Activated CD4-positive, alpha-beta memory T cell treated with anti-CD3 and anti-CD28 coated beads, Interleukin-2, amount 10 ng/mL, durations not matched to agents 7 days and 5 days (primary cell): ENCODE measurements around the gene TADA1. TPM values are rescaled to one million over a fixed set of nuclear protein-coding genes. Genes with fewer than 3 reads are reported as not detected.

Experiments
- CTCF ChIA-PET: fragments of 350-600 bp; sonication (Branson Sonifier 250); formaldehyde crosslinking; loops from one replicate; lab custom pipeline; 2021; ENCODE audit warnings: antibody characterized with exemption, inconsistent platforms; lab: Charles Lee
- POLR2A ChIA-PET: fragments of 350-600 bp; sonication (Branson Sonifier 250); formaldehyde crosslinking; loops from one replicate; lab custom pipeline; 2021; ENCODE audit warnings: antibody characterized with exemption; lab: Charles Lee
- DNase-seq: peaks from one replicate; pipeline ENCODE4 v3.0.0-alpha.2; 2020
- H3K27ac Mint-ChIP-seq: one replicate; pipeline ENCODE4 v1.8.0; 2021; ENCODE audit warnings: mild to moderate bottlenecking, mixed read lengths
- H3K27me3 Mint-ChIP-seq: one replicate; pipeline ENCODE4 v1.8.0; 2021; ENCODE audit warnings: mixed read lengths
- H3K36me3 Mint-ChIP-seq: one replicate; pipeline ENCODE4 v1.8.0; 2021; ENCODE audit warnings: low read depth, mixed read lengths
- H3K4me1 Mint-ChIP-seq: one replicate; pipeline ENCODE4 v1.8.0; 2021; ENCODE audit warnings: mixed read lengths
- H3K4me3 Mint-ChIP-seq: one replicate; pipeline ENCODE4 v1.8.0; 2021; ENCODE audit warnings: mild to moderate bottlenecking, mixed read lengths
- H3K9me3 Mint-ChIP-seq: one replicate; pipeline ENCODE4 v1.8.0; 2021; ENCODE audit warnings: mixed read lengths
- total RNA-seq, 2 experiments: library from RNA; stranded (reverse); gene quantifications; one replicate each; pipeline ENCODE4 v1.2.3, GENCODE V29; 2021

TADA1 gene
- total RNA-seq, result 10 to 100 TPM; 17.0 to 17.9 TPM

- DNase-seq, result peak; percentile 99
- POLR2A ChIA-PET, result interaction anchor here (0.6 to 2.5 kb wide), 22 partner anchors 9 to 1060 kb away, joined by 3 to 30 read pairs (median 3); partner anchors contain the start of genes CD247, DCAF6, POGK and POU2F1
Measured at GRCh38 chr1:166875734-166876539, at the start of gene TADA1. TSS of gene TADA1 (minus strand) at chr1:166876264. CDS start at chr1:166876233, 31 bp downstream.

DNA sequence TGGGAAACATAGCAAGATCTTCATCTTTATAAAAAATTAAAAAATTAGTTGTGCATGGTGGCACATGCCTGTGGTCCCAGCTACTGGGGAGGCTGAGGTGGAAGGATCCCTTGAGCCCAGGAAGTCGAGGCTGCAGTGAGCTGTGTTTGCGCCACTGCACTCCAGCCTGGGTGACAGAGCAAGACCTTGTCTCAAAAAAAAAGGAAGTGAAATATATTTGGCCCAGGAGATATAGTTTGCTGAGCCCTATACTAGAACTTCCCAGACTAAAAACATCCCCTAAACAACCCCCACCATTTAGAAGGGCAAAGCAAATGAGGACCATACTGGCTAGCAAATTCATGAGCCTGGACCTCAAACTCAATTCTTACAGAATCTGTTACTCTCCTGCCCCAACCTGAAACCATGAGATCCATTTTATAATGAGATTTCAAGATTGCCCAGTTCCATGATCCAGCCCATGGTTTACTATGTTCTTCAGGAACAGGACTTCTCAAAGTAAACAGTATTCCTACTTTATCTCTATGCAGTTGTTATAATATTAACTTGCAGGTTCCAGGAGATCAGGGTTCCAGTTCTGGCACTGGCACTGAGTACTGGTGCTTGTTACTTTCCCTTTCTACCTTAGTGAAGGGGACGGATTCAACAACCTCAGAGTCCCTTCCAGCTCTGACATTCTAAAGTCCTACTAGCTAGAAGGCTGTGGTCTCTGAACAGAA is 48.9 kb upstream of the TADA1 start:
- Mint-ChIP-seq H3K36me3 (no peaks in the 10 kb centered on the region), H3K9me3 (no peaks in the 10 kb centered on the region), H3K27me3 (peaks cover 14% of the 10 kb centered on the region), H3K27ac (no peak overlapping the region), H3K4me3 (no peak overlapping the region), H3K4me1 (no peaks in the 10 kb centered on the region)
- DNase-seq, result no peak
- ChIA-PET CTCF (interaction anchor here (1.1 to 3.4 kb wide), 2 partner anchors 15 to 133 kb away, joined by 3 to 11 read pairs; no protein-coding TSS in a partner anchor), POLR2A (no interaction called here)

More at GRCh38 chr1:166875734-166876539, at the start of gene TADA1:
- CTCF ChIA-PET, result interaction anchor here (0.6 to 3.5 kb wide), 13 partner anchors 9 to 658 kb away, joined by 3 to 22 read pairs (median 4); partner anchors contain the start of genes POGK and POU2F1
- Mint-ChIP-seq H3K27ac (peak within 1 kb of the TSS; percentile 97), H3K36me3 (peaks cover 22% of the 10 kb centered on the region), H3K4me1 (peaks cover 52% of the 10 kb centered on the region), H3K4me3 (peak within 1 kb of the TSS; percentile 92), H3K9me3 (peaks cover 4% of the 10 kb centered on the region), H3K27me3 (peaks cover 3% of the 10 kb centered on the region)

DNA sequence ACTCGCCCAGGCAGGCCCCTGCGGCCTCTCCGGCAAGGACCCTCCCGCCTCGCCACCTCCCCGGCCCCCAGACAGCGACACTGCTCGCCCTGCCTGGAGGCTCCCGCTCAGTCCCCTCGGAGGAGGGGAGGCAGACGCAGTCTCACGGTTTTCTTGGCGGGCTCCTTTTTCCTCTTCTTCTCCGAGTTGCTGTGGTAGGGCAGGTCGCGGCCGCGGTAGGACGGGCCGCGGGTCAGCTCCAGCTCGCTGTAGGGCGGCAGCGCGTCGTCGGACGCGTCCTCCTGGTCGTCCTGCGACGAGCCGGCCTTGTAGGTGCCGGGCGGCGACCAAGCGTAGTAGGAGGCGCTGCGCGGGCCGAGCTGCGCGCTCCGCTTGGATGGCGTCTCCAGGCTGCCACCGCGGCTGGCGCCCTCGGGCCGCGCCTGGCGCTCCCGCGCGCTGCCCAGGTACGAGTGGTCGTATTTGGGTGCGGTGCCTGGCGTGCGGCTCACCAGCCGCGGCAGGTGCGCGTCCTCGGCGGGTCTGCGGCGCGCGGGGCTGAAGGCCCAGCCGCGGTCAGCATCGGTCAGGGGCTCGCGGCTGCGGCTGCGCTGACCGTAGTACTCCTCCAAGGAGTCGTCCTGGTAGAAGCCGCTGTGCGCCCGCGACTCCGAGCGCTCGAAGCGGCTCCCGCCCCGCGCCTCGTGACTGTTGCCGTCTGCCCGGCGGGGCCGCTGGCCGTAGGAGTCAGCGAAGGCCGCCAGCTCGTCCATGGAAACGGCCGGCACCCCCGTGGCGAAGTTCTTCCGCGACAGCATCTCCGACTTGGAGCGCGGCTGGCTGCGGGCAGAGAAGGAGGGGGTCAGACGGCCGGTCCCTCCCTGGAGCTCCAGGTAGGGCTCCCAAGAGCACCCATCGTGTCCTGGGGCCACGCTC is 44.8 kb upstream of the TADA1 start:
- POLR2A ChIA-PET, result no interaction called here

DNA sequence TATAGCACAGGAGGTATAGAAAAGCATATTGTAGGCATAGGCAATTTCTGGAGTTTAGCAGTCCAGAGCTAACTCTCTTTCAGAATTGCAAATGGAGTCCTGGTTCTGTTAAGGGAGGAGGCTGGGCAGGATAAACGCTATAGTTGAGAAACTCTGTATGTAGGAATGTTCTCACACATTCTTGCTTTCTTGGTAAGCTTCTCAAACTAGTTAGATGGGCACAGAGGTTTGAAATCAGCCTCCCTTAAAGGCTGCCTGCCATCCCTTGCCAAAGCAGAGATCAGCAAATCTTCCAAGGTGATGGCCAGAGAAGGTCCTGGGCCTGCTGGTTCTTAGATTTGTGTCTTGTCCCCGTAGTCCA is 42.9 kb upstream of the TADA1 start:
- Mint-ChIP-seq H3K27ac (no peak overlapping the region), H3K9me3 (no peaks in the 10 kb centered on the region), H3K4me3 (no peak overlapping the region), H3K27me3 (peaks cover 17% of the 10 kb centered on the region), H3K4me1 (no peaks in the 10 kb centered on the region), H3K36me3 (no peaks in the 10 kb centered on the region)
- POLR2A ChIA-PET, result no interaction called here
- no peak for DNase-seq
- CTCF ChIA-PET, result interaction anchor here (1.0 to 19.8 kb wide), 2 partner anchors 9 to 139 kb away, joined by 3 to 722 read pairs; no protein-coding TSS in a partner anchor

More for the DNA sequence above, 44.8 kb upstream of the TADA1 start:
- Mint-ChIP-seq H3K4me1 (no peaks in the 10 kb centered on the region), H3K27me3 (peaks cover 17% of the 10 kb centered on the region), H3K9me3 (no peaks in the 10 kb centered on the region), H3K4me3 (no peak overlapping the region), H3K36me3 (no peaks in the 10 kb centered on the region), H3K27ac (no peak overlapping the region)
- DNase-seq, result no peak
- CTCF ChIA-PET, result interaction anchor here (1.5 kb wide), 1 partner anchor 138 kb away, joined by 3 read pairs; no protein-coding TSS in a partner anchor

DNA sequence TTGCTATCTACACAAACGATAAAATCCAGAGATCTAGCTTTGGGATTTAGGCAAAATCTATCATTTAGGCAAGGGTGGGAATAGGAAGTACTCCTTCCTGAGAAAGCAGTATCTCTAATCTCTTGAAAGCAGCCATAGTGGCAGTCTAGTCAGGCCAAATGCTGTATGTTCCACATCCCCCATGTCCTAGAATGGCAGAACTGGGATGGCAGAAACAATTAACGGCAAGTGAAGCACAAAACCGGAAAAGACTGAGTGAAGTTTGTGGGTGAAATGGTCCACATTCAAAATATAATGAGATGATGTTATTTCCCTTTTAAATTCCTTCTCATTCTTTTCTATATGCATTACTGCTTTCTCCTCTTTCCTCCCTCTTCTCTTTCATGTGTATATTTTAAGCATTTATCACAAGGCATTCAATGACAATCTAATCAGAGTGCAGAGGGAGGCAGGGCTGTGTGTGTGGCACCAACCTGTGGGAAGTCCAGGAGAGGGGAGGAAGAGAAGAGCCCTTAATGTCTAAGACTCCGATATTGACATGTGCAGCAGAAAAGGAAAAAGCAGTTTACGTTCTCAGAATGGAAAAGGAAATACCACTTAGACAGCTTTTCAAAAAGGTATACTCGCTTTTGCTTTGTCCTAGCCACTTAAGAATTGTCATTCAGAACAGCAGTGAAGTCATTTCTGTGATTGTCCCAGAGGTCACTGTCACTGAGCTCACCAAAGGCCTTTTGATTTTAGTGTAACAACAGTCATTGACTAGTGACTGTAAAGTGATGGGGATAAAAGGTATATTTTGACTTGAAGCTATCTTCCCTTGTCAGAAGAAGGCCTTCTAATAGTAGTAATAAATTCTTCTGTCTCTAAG is 42.3 kb upstream of the TADA1 start:
- DNase-seq, result no peak
- Mint-ChIP-seq H3K27ac (no peak overlapping the region), H3K4me1 (no peaks in the 10 kb centered on the region), H3K36me3 (no peaks in the 10 kb centered on the region), H3K4me3 (no peak overlapping the region), H3K9me3 (no peaks in the 10 kb centered on the region), H3K27me3 (peaks cover 17% of the 10 kb centered on the region)
- POLR2A ChIA-PET, result no interaction called here
- CTCF ChIA-PET, result interaction anchor here (19.8 kb wide), 1 partner anchor 140 kb away, joined by 722 read pairs; no protein-coding TSS in a partner anchor

DNA sequence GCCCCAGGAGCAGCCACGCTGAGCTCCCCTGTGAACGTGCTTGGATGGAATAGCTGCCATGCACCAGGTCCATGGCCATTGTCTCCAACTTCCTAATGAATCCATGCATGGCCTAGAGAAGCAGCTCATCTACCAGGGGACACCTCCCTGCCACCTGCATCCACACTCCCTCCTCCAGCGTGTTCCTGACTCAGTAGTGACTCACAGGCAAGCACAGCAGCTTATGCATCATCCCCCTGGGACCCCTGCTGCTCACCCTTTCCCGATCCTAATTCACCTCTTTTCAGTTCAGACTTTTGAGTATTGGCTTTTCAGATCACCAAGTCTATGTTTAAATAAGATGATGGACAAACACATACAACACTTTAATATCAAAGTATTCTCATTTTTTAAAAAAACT is 39.9 kb upstream of the TADA1 start:
- POLR2A ChIA-PET, result no interaction called here
- Mint-ChIP-seq H3K36me3 (no peaks in the 10 kb centered on the region), H3K27ac (no peak overlapping the region), H3K4me1 (peaks cover 3% of the 10 kb centered on the region), H3K9me3 (no peaks in the 10 kb centered on the region), H3K4me3 (no peak overlapping the region), H3K27me3 (peaks cover 14% of the 10 kb centered on the region)
- CTCF ChIA-PET, result interaction anchor here (19.8 kb wide), 1 partner anchor 142 kb away, joined by 722 read pairs; no protein-coding TSS in a partner anchor
- no peak for DNase-seq

- H3K27me3 Mint-ChIP-seq, result peaks cover 9% of the 10 kb centered on the region
- H3K36me3 Mint-ChIP-seq, result no peaks in the 10 kb centered on the region
- ChIA-PET POLR2A (no interaction called here), CTCF (interaction anchor here (19.8 kb wide), 1 partner anchor 143 kb away, joined by 722 read pairs; no protein-coding TSS in a partner anchor)
- peaks cover 10% of the 10 kb centered on the region for H3K4me1 Mint-ChIP-seq
- no peak overlapping the region for H3K4me3 Mint-ChIP-seq
- no peak for DNase-seq
- H3K9me3 Mint-ChIP-seq, result no peaks in the 10 kb centered on the region
- H3K27ac Mint-ChIP-seq, result no peak overlapping the region
Measured at GRCh38 chr1:166915042-166915441, 39.0 kb upstream of the TADA1 start.

DNA sequence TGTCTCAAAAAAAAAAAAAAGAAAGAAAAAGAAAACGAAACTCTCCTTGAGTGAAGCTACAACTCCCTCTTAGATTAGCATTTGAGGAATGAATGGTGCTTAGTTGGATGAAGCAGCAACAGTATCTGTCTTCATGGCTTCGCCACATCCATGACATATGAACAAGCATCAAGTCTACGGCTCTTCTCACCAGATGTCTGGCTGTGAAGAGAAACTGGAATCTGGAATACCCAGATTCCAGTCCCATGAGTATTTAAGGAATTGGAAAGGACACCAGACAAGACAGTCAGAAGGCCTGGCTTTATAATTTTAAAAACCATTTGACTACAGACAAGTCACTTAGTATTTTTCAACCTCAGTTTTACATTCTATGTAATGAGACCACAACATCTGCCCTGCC is 38.0 kb upstream of the TADA1 start:
- ChIA-PET POLR2A (no interaction called here), CTCF (interaction anchor here (1.4 to 19.8 kb wide), 2 partner anchors 144 to 306 kb away, joined by 3 to 722 read pairs; no protein-coding TSS in a partner anchor)
- Mint-ChIP-seq H3K4me1 (peaks cover 10% of the 10 kb centered on the region), H3K36me3 (no peaks in the 10 kb centered on the region), H3K4me3 (no peak overlapping the region), H3K9me3 (no peaks in the 10 kb centered on the region), H3K27me3 (peaks cover 4% of the 10 kb centered on the region), H3K27ac (no peak overlapping the region)
- no peak for DNase-seq

- ChIA-PET CTCF (interaction anchor here (1.1 to 19.8 kb wide), 3 partner anchors 36 to 308 kb away, joined by 3 to 722 read pairs (median 3); partner anchors contain the start of gene TADA1), POLR2A (no interaction called here)
- no peak for DNase-seq
- Mint-ChIP-seq H3K27me3 (peaks cover 6% of the 10 kb centered on the region), H3K9me3 (no peaks in the 10 kb centered on the region), H3K4me1 (peaks cover 29% of the 10 kb centered on the region), H3K27ac (no peak overlapping the region), H3K4me3 (no peak overlapping the region), H3K36me3 (peaks cover 4% of the 10 kb centered on the region)
Measured at GRCh38 chr1:166911624-166912023, 35.6 kb upstream of the TADA1 start.

- ChIA-PET POLR2A (interaction anchor here (0.8 to 3.4 kb wide), 8 partner anchors 28 to 608 kb away, joined by 3 to 47 read pairs (median 3); partner anchors contain the start of genes CD247, ILDR2, POGK and POU2F1), CTCF (interaction anchor here (0.6 to 19.8 kb wide), 32 partner anchors 8 to 645 kb away, joined by 3 to 722 read pairs (median 4); partner anchors contain the start of genes CREG1, ILDR2, POGK and POU2F1)
- Mint-ChIP-seq H3K4me1 (peaks cover 41% of the 10 kb centered on the region), H3K27ac (no peak overlapping the region), H3K9me3 (no peaks in the 10 kb centered on the region), H3K36me3 (peaks cover 8% of the 10 kb centered on the region), H3K27me3 (peaks cover 6% of the 10 kb centered on the region), H3K4me3 (no peak overlapping the region)
- DNase-seq, result peak; percentile 83
Measured at GRCh38 chr1:166910396-166910994, 34.4 kb upstream of the TADA1 start.

- Mint-ChIP-seq H3K36me3 (peaks cover 8% of the 10 kb centered on the region), H3K4me1 (peaks cover 52% of the 10 kb centered on the region), H3K27me3 (peaks cover 11% of the 10 kb centered on the region), H3K9me3 (no peaks in the 10 kb centered on the region), H3K27ac (no peak overlapping the region), H3K4me3 (no peak overlapping the region)
- ChIA-PET POLR2A (interaction anchor here (1.0 to 3.4 kb wide), 3 partner anchors 33 to 311 kb away, joined by 5 to 47 read pairs (median 5); partner anchors contain the start of genes POU2F1 and TADA1), CTCF (interaction anchor here (0.6 to 19.8 kb wide), 16 partner anchors 8 to 311 kb away, joined by 3 to 722 read pairs (median 5); partner anchors contain the start of genes ILDR2 and POU2F1)
- DNase-seq, result no peak
Measured at GRCh38 chr1:166908942-166909341, 32.9 kb upstream of the TADA1 start.
